HEK293T (cell line): Measurements from ENCODE around the gene SLFN5.

Experiments
- ARNT ChIP-seq: fragments of 450-650 bp; IDR thresholded peaks from 2 replicates; pipeline ENCODE4 v1.6.1; 2017; ENCODE audit warnings: mild to moderate bottlenecking
- ELF4 ChIP-seq: fragments of 450-650 bp; IDR thresholded peaks from 2 replicates; pipeline ENCODE4 v1.6.1; 2017; ENCODE audit warnings: antibody characterized with exemption
- FOXA1 ChIP-seq: fragments of 450-650 bp; IDR thresholded peaks from 2 replicates; pipeline ENCODE4 v1.6.1; 2016; ENCODE audit warnings: mild to moderate bottlenecking
- FOXK2 ChIP-seq: fragments of 450-650 bp; IDR thresholded peaks from 2 replicates; pipeline ENCODE4 v1.6.1; 2016; ENCODE audit warnings: mild to moderate bottlenecking
- L3MBTL2 ChIP-seq: fragments of 450-650 bp; conservative IDR thresholded peaks from 2 replicates; pipeline ENCODE4 v1.6.1; 2016; ENCODE audit warnings: mild to moderate bottlenecking
- SP1 ChIP-seq: fragments of 450-650 bp; IDR thresholded peaks from 2 replicates; pipeline ENCODE4 v1.6.1; 2017
- SUZ12 ChIP-seq: fragments of 450-650 bp; IDR thresholded peaks from 2 replicates; pipeline ENCODE4 v1.6.1; 2016; ENCODE audit warnings: mild to moderate bottlenecking
- TARDBP ChIP-seq: fragments of 450-650 bp; IDR thresholded peaks from 2 replicates; pipeline ENCODE4 v1.6.1; 2016
- ZNF384 ChIP-seq: fragments of 450-650 bp; IDR thresholded peaks from 2 replicates; pipeline ENCODE4 v1.6.1; 2016
- TF ChIP-seq, protein P1 (sequence below): fragments of 450-650 bp; IDR thresholded peaks from 2 replicates; pipeline ENCODE4 v1.6.1; 2016

DNA sequence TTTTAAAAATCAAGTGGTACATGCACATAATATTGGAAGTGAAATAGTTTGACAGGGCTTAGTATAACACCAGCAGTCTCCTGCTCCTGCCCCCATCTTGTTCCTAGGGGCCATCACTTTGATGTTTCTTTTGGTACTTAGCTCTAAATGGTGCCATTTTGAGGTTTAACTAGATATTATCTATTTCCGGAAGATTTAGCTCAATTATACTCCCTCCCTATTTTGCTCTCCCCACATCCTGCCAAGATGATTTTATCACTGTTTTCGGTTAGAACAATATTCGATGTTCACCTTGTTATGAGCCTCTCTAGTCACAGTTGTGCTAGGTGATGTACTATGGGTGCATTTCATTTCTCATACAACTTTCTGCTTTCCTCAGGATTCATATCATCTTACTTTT is 28.7 kb upstream of the SLFN5 start:
- no peak for TF ChIP-seq SP1
- no peak for TF ChIP-seq ELF4
- TF ChIP-seq FOXK2: no peak
- TF ChIP-seq SUZ12: no peak
- no peak for TF ChIP-seq L3MBTL2
- no peak for TF ChIP-seq ZNF384
- TF ChIP-seq FOXA1: no peak
- no peak for TF ChIP-seq TARDBP
- TF ChIP-seq, protein P1, sequence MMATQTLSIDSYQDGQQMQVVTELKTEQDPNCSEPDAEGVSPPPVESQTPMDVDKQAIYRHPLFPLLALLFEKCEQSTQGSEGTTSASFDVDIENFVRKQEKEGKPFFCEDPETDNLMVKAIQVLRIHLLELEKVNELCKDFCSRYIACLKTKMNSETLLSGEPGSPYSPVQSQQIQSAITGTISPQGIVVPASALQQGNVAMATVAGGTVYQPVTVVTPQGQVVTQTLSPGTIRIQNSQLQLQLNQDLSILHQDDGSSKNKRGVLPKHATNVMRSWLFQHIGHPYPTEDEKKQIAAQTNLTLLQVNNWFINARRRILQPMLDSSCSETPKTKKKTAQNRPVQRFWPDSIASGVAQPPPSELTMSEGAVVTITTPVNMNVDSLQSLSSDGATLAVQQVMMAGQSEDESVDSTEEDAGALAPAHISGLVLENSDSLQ: no peak
- TF ChIP-seq ARNT: no peak
